Neural progenitor cell (in vitro differentiated cells): ENCODE measurements around the gene FAM124A. TPM values are rescaled to one million over a fixed set of nuclear protein-coding genes. Genes with fewer than 3 reads are reported as not detected.

Experiments
- DNase-seq: peaks from one replicate; pipeline ENCODE4 v3.0.0-alpha.2; 2016; ENCODE audit warnings: low spot score
- H2AFZ ChIP-seq: fragments of 200-600 bp; sonication (generic); replicated peaks from 2 replicates; pipeline ENCODE4 v1.6.1; 2016; ENCODE audit warnings: antibody characterized with exemption
- H3F3A ChIP-seq: fragments of 200-600 bp; sonication (generic); 2 replicates; pipeline ENCODE4 v1.6.1; 2016; ENCODE audit warnings: antibody characterized with exemption, low read depth
- H3K27ac ChIP-seq: fragments of 200-600 bp; sonication (generic); 2 replicates; pipeline ENCODE4 v1.5.1; 2016; ENCODE audit warnings: mild to moderate bottlenecking
- H3K27me3 ChIP-seq: fragments of 200-600 bp; sonication (generic); 2 replicates; pipeline ENCODE4 v1.6.1; 2016; ENCODE audit warnings: mild to moderate bottlenecking, moderate library complexity
- H3K36me3 ChIP-seq: fragments of 200-600 bp; sonication (generic); 2 replicates; pipeline ENCODE4 v1.5.1; 2016
- H3K4me1 ChIP-seq: fragments of 200-600 bp; sonication (generic); 2 replicates; pipeline ENCODE4 v1.6.1; 2016; ENCODE audit warnings: mixed run types
- H3K4me2 ChIP-seq: fragments of 200-600 bp; sonication (generic); 2 replicates; pipeline ENCODE4 v1.6.1; 2016
- H3K4me3 ChIP-seq: fragments of 200-600 bp; sonication (generic); 2 replicates; pipeline ENCODE4 v1.5.1; 2016
- H3K79me2 ChIP-seq: fragments of 200-600 bp; sonication (generic); 2 replicates; pipeline ENCODE4 v1.6.1; 2016; ENCODE audit warnings: low read depth
- H3K9ac ChIP-seq: fragments of 200-600 bp; sonication (generic); 2 replicates; pipeline ENCODE4 v1.6.1; 2016
- H3K9me3 ChIP-seq: fragments of 200-600 bp; sonication (generic); 2 replicates; pipeline ENCODE4 v1.5.1; 2016; ENCODE audit warnings: low read depth
- H4K20me1 ChIP-seq: fragments of 200-600 bp; sonication (generic); 2 replicates; pipeline ENCODE4 v1.6.1; 2016; ENCODE audit warnings: low read depth
- H3K27ac Mint-ChIP-seq: 3 replicates; pipeline ENCODE4 v1.8.0; 2021; ENCODE audit warnings: mixed read lengths
- H3K27me3 Mint-ChIP-seq: 2 replicates; pipeline ENCODE4 v1.8.0; 2022; ENCODE audit warnings: low read depth, mild to moderate bottlenecking, inconsistent platforms, moderate library complexity, mixed read lengths; ENCODE audit not compliant: insufficient read depth
- H3K36me3 Mint-ChIP-seq: 3 replicates; pipeline ENCODE4 v1.8.0; 2021; ENCODE audit warnings: mixed read lengths
- H3K4me1 Mint-ChIP-seq: 3 replicates; pipeline ENCODE4 v1.8.0; 2021; ENCODE audit warnings: mixed read lengths
- H3K4me3 Mint-ChIP-seq: 3 replicates; pipeline ENCODE4 v1.8.0; 2021; ENCODE audit warnings: mild to moderate bottlenecking, moderate library complexity, mixed read lengths
- H3K9me3 Mint-ChIP-seq: 3 replicates; pipeline ENCODE4 v1.8.0; 2020; ENCODE audit warnings: mixed read lengths
- EZH2 ChIP-seq: fragments of 200-600 bp; sonication (generic); IDR thresholded peaks from 2 replicates; pipeline ENCODE4 v1.6.1; 2017; ENCODE audit warnings: antibody characterized with exemption, mild to moderate bottlenecking, moderate library complexity
- EZH2phosphoT487 ChIP-seq: fragments of 200-600 bp; sonication (generic); IDR thresholded peaks from 2 replicates; pipeline ENCODE4 v1.6.1; 2017; ENCODE audit warnings: antibody characterized with exemption
- total RNA-seq: library from RNA; depleted of rRNA; stranded (reverse); fragments of >200 nt; gene quantifications from 2 replicates; pipeline ENCODE4 v1.2.3, GENCODE V29; 2015; ENCODE audit warnings: low replicate concordance
- TF ChIP-seq, protein P1 (sequence below): fragments of 200-600 bp; sonication (generic); IDR thresholded peaks from 2 replicates; pipeline ENCODE4 v1.5.1; 2017; ENCODE audit warnings: antibody characterized with exemption, mild to moderate bottlenecking

The FAM124A gene
- total RNA-seq, 1 donor from 2014 or later: 22.6 TPM

DNA sequence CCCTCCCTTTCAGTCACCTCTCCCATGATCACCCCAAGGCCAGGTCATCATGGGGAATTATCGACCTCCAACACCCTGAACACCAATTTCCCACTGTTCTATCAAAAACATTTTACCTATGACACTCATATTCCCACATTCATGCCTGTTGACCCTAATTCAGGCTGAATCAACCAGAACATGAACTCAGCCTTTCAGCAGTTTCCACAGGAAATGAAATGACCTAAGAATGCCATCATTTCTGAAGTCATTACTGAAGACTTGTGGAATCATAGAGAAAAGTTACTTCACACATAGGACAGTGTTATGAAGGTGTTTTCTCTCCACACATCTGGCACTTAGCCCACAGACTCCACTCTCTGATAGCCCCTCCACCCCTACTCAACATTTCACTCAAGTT lies 29.9 kb upstream of the FAM124A start:
- H3K4me1 ChIP-seq: no peaks in the 10 kb centered on the region
- no peak overlapping the region for H3K9ac ChIP-seq
- Mint-ChIP-seq H3K36me3 (no peaks in the 10 kb centered on the region), H3K4me1 (no peaks in the 10 kb centered on the region), H3K4me3 (no peak overlapping the region), H3K9me3 (no peaks in the 10 kb centered on the region), H3K27ac (no peak overlapping the region), H3K27me3 (no peaks in the 10 kb centered on the region)
- H3K79me2 ChIP-seq: no peaks in the 10 kb centered on the region
- no peak for DNase-seq
- H3K9me3 ChIP-seq: no peaks in the 10 kb centered on the region
- H3K4me2 ChIP-seq: no peak overlapping the region
- H3K4me3 ChIP-seq: no peak overlapping the region
- H4K20me1 ChIP-seq: no peaks in the 10 kb centered on the region
- H3K36me3 ChIP-seq: no peaks in the 10 kb centered on the region
- no peak overlapping the region for H3K27ac ChIP-seq
- no peak overlapping the region for H2AFZ ChIP-seq
- TF ChIP-seq EZH2phosphoT487: no peak
- TF ChIP-seq, protein P1, sequence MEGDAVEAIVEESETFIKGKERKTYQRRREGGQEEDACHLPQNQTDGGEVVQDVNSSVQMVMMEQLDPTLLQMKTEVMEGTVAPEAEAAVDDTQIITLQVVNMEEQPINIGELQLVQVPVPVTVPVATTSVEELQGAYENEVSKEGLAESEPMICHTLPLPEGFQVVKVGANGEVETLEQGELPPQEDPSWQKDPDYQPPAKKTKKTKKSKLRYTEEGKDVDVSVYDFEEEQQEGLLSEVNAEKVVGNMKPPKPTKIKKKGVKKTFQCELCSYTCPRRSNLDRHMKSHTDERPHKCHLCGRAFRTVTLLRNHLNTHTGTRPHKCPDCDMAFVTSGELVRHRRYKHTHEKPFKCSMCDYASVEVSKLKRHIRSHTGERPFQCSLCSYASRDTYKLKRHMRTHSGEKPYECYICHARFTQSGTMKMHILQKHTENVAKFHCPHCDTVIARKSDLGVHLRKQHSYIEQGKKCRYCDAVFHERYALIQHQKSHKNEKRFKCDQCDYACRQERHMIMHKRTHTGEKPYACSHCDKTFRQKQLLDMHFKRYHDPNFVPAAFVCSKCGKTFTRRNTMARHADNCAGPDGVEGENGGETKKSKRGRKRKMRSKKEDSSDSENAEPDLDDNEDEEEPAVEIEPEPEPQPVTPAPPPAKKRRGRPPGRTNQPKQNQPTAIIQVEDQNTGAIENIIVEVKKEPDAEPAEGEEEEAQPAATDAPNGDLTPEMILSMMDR: no peak
- TF ChIP-seq EZH2: no peak
- no peaks in the 10 kb centered on the region for H3K27me3 ChIP-seq
- no peaks in the 10 kb centered on the region for H3F3A ChIP-seq

DNA sequence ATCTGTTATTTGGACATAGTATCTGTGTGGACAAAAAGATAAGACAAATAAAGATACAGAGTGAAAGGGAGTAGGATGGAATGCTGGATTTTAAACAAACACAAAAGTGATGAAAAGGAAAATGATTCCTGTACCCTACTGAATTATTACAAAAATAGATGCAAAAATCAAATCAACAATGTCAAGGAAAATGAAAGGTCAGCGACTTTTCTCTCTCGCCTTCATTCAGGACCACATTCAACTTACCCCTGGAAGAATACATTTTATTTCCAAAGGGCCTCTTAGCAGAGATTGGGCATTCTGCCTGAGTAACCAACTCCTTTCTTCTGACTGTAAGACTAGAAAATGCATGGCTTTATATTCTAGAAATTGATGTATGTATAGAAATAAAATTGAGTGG lies 28.8 kb upstream of the FAM124A start:
- TF ChIP-seq EZH2 (no peak), EZH2phosphoT487 (no peak)
- TF ChIP-seq, protein P1: no peak
- peaks cover 3% of the 10 kb centered on the region for H3K9me3 Mint-ChIP-seq
- no peaks in the 10 kb centered on the region for H3K9me3 ChIP-seq
- H3K4me1 ChIP-seq: no peaks in the 10 kb centered on the region
- H3K79me2 ChIP-seq: no peaks in the 10 kb centered on the region
- no peak for DNase-seq
- H3K4me3 ChIP-seq: no peak overlapping the region
- no peaks in the 10 kb centered on the region for H3K36me3 Mint-ChIP-seq
- no peak overlapping the region for H3K27ac ChIP-seq
- H3K27ac Mint-ChIP-seq: no peak overlapping the region
- no peaks in the 10 kb centered on the region for H4K20me1 ChIP-seq
- no peak overlapping the region for H2AFZ ChIP-seq
- H3K4me3 Mint-ChIP-seq: no peak overlapping the region
- H3K9ac ChIP-seq: no peak overlapping the region
- H3F3A ChIP-seq: no peaks in the 10 kb centered on the region
- no peak overlapping the region for H3K4me2 ChIP-seq
- H3K27me3 Mint-ChIP-seq: no peaks in the 10 kb centered on the region
- no peaks in the 10 kb centered on the region for H3K4me1 Mint-ChIP-seq
- no peaks in the 10 kb centered on the region for H3K36me3 ChIP-seq
- H3K27me3 ChIP-seq: no peaks in the 10 kb centered on the region

DNA sequence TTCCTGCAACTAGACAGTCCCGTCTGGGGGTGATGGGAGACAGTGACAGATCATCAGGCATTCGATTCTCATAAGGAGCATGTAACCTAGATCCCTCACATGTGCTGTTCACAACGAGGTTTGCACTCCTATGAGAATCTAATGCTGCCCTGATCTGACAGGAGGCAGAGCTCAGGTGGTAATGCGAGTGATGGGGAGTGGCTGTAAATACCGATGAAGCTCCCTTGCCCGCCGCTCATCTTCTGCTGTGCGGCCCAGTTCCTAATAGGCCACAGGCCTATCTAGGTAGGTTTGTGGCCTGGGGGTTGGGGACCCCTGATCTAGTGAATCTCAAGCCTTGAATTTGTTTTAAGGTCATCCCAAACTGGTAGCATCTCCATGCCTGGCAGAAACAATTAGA lies 27.3 kb upstream of the FAM124A start:
- Mint-ChIP-seq H3K27ac (no peak overlapping the region), H3K27me3 (no peaks in the 10 kb centered on the region), H3K4me1 (no peaks in the 10 kb centered on the region), H3K9me3 (peaks cover 6% of the 10 kb centered on the region), H3K4me3 (no peak overlapping the region), H3K36me3 (no peaks in the 10 kb centered on the region)
- no peaks in the 10 kb centered on the region for H3K27me3 ChIP-seq
- no peaks in the 10 kb centered on the region for H3K4me1 ChIP-seq
- H3K9me3 ChIP-seq: no peaks in the 10 kb centered on the region
- H3K4me2 ChIP-seq: no peak overlapping the region
- no peak for TF ChIP-seq EZH2
- TF ChIP-seq EZH2phosphoT487: no peak
- TF ChIP-seq, protein P1: no peak
- no peak overlapping the region for H3K27ac ChIP-seq
- H4K20me1 ChIP-seq: no peaks in the 10 kb centered on the region
- no peaks in the 10 kb centered on the region for H3K79me2 ChIP-seq
- no peak for DNase-seq
- no peaks in the 10 kb centered on the region for H3F3A ChIP-seq
- no peaks in the 10 kb centered on the region for H3K36me3 ChIP-seq
- no peak overlapping the region for H2AFZ ChIP-seq
- no peak overlapping the region for H3K4me3 ChIP-seq
- H3K9ac ChIP-seq: no peak overlapping the region
